GF-D8 (cell line): ENCODE measurements around the gene PKP1.

Experiments
- DNase-seq: peaks from one replicate; lab custom pipeline; 2025; lab: John Stamatoyannopoulos, UW

PKP1 gene

DNA sequence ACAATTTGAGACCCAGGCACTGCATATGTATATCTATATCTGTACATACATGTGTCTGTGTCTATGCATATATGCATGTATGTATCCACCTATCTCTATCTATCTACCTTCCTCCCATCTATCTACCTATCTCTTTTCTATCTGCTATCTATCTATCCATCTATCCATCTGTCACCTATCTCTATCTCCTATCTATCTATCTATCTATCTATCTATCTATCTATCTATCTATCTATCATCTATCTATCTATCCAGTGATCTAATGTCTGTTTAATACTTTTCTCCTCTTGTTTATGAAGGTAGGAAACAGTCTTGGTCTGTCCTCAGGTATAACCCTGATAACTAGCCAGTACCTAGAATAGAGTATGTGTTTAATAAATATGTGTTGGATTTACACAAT, 68.3 kb downstream of the PKP1 start:
- no peak for DNase-seq

DNA sequence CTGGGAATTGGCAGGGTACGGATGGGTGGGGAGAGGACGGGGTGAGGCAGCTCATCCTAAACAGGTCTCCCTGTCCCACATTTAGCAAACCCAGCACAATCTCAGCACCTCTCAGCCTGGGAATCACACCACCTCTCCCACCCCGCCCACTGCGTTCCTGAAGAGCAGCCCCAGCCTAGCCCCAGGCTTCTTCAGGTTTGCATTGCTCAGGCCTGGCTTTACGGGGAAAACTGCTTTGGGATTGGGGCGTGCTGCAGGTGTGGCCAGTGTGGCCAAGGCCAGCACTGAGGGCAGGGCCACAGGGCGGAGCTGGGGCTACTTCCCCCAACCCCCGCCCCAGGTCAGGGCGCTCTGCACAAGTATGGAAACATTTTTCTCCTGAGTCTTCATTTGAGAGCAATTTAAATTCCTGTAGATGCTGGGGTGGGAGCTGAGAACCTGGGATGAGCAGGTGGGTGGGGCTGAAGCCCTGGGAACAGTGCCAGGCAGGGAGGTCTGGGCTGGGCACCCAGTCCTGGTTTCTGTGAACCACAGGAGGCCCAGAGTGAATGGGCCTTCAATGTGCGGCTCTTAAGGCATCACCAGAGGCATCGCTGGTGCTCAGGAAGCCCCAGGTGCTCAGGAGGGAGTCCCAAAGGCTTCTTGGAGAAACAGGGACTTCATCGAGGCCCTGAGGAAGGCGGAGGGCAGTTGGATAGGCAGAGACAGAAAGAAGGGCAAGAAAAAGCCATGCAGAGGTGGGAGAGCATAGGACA, 70.1 kb downstream of the PKP1 start:
- DNase-seq, result no peak

DNA sequence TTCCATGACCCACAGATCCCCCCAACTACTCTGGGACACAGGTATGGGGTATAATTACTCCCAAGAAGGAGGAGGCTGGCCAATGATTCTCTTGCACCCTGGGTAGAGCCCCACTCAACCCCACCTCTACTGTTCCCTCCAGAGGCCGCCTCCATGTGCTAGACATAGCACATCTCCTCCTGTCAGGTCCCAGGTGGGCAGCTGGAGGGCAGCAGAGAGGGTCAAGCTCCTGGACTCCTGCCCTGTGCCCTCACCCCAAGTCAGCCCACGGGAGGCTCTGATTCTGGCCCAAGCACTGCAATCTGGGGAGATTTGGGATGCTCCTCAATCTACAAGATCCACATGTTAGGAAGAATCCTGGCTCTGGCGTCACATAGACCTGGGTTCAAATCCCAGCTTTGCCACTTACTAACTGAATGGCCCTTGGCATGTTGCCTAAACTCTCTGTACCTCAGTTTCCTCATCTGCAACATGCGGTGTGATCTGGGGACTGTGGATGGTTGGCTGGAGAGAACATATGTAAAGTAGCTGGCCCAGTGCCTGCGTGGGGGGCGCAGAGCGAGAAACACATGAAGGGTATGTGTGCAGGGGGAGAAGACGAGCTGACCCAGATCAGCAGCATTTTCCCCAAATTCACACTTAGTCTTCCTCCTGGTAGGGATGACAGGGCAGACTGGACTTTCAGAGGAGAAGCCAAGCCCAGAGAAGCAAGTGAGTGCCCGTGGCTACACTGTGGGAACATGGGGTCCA, 71.0 kb downstream of the PKP1 start:
- no peak for DNase-seq

DNA sequence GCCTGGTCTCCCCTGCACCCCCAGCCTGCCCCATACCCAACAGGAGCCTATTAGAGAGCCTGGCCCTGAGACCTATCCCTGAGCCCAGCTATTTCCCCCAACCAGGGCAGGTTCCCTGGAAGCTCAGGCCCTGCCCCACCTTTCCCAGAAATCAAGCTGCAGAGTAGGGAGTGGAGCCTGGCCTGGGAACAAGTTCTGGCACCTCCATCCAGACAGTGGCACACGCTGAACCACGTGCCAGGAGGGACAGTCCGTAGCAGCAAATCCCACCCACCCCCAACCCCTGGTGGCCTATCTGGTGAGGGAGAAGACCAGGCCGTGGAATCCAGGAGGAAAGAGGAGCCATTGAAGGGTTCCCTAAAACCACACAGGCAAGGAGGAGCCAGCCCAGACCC, 71.6 kb downstream of the PKP1 start:
- no peak for DNase-seq

DNA sequence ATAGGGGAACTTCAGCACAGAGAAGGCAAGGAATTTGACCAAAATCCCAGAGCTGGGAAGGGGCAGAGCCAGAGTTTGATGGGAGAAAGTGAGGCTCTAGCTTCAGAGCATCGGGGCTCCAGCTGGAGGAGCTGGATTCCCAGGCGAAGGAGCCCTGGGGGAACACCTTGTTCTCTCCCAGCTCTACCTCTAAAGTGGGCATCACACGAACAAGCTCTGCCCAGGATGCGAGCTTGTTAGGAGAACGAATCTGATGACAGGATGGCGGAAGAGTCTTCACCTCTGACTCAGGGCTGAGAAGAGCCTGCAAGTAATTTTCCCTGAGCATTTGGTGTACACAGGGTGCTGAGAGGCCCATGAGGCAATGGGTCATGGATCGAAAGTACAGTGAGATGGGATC, 72.2 kb downstream of the PKP1 start:
- no peak for DNase-seq

DNA sequence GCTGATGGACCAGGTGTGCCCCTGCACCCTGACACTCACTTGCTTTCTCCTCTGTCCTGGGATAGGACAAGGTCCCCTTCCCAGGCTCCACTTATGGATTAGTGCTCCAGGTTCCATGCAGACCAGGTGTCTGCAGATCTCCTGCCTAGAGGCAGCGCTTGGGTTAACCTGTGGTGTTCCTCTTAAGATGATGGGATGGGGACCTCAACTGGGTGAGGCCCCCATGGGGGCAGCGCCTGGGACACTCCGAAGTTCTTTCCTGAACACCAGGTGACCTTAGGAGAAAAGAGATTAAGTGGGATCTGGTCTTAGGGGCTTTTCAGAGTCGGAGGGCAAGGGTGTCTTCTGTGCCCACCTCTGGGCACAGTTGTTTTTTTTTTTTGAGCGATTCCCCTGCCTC, 72.9 kb downstream of the PKP1 start:
- DNase-seq, result no peak

DNA sequence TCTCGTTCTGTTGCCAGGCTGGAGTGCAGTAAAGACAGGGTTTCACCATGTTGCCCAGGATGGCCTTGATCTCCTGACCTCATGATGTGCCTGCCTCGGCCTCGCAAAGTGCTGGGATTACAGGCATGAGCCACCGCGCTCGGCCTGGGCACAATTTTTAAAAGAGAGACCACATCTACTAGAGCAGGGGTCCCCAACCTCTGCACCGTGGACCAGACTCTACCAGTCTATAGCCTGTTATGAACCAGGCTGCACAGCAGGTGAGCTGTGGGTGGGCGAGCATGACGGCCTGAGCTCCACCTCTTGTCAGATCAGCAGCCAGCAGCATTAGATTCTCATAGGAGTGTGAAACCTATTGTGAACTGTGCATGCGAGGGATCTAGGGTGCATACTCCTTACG, 73.4 kb downstream of the PKP1 start:
- DNase-seq, result no peak

DNA sequence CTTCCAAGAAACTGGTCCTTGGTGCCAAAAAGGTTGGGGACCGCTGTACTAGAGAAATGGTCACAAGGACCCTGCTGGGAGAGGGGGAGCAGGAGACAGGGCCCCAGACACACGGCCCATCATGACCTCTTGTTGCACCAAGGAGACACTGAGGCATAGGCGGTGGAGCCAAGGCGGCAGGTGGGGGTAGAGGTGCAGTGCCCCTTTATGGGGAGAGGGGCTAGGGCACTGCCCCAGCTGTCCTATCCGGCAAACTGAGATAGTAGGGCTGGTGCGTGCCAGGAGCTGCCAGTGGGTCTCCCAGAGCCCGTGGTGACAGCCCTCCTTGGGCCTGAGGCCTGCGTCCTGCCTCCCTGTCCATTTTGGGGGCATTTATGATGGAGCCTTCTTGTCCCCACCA, 73.9 kb downstream of the PKP1 start:
- DNase-seq, result no peak

DNA sequence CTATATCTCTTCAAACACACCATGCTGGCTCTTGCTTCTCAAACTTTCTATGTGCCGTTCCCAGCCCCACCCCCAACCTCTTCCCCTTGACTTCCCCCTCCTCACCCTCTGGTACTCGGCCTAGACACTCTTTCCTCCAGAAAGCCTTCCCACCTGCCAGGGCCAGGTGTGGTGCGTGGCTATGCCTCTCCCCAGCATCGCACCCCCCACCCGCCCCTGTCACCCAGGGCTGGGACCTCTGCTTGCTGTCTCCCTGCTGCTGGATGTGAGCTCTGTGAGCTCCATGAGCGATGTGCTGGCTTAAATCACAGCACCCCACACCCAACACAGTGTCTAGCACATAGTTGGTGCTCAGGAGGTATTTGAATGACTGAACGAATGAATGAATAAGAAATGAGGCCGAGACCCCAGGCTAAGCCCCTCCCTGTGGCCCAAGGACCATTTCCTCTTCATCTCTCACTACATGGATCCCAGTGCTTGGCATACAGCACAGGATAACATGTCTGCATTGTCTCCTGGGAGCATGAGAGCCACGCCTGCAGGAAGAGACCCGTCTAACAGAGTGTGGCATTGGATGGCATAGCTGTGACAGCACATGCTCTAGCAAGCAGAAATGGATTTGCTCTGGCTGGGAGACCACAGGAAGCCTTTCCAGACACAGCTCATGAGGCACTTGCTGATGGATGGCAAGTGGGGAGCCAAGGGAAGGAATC, 74.5 kb downstream of the PKP1 start:
- no peak for DNase-seq

DNA sequence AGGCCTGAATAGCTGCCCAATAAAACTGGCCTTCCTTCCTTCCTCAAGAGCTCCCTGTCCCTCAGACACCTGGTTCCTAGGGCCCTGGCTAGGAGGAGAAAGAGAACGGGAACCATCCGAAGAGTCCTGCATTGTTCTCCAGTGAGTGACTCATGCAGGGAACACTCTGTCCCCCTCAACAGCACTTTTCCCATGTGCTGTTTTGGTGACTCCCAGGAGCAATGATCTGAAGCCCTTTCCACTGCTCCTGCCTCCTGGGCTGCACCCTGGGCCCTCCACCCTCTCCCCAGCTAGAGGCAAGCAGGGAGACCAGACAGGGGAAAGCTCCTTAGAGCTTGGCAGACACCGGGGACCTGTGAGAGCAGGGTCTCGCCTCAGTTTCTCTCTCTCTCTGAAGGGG, 75.3 kb downstream of the PKP1 start:
- no peak for DNase-seq

DNA sequence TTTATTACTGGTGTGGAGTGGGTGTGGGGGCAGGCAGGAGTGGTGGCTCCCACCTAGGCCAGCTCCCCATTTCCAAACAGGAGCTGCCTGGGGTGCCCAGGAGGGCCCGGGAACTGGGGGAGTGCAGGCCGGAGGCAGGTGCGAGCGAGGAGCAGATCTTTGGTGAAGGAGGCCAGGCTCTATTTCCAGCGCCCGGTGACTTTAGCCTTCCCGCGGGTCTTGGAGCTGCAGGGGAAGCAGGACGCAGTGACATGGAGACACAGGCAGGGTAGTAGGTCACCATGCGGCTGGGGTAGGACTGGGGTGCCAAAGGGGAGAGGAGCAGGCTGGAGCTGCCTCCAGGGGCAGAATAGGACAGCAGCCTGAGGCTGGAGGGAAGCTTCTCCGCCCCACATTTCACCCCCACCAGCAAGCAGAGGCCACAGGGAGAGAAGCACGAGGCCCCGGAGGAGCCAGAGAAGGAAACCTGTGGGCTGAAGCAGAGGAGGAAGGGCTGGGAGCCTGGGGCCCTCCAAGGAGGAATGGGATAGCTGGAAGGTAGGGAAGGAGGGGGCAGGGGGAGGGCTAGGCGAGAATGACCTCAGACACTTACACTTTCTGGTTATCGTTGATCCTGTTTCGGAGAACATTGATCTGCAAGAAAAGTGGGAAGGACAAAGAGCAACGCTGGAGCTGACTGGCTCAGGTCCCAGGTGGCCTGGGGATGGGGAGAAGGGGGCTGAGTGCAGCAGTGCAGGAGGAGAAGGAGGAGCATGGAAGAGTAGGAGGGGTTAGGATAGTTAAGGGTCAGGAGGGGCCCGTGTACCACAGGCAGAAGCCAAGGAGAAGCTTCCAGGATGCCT, 75.9 kb downstream of the PKP1 start:
- DNase-seq, result no peak

DNA sequence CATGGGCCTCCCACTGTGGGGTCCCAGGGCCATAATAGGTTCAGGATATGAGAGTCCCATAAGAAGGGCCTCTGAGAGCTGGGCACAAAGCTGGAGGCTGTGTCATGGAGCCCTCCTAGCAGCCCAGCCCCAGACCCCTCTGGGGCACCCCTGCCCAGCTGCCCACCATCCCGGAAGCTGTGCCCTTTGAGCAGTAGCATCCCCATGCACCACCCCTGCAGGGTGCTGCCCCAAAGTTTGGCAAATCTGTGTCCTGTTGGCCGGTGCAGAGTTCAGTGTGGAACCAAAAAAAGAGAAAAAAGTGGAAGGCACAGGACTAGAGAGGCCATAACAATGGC, 76.5 kb downstream of the PKP1 start:
- no peak for DNase-seq

DNA sequence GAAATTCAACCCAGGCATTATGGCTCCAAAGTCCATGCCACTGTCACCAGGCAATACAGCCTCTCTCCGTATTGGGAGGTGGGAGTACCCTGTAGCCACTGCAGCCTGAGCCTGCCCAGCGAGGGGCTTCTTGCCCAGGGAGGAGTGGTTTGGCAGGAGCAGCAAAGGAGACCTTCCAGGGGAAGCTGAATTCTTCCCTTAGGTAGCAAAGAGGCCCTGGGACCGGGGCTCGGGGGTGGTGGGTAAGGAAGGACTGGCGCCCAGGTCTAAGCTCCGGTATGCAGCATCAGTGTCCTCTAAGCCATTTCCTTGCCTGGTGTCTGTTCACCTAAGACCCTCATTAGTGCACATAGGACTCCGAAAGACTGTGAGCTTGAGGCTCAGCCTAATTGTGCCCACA, 77.2 kb downstream of the PKP1 start:
- DNase-seq, result no peak

DNA sequence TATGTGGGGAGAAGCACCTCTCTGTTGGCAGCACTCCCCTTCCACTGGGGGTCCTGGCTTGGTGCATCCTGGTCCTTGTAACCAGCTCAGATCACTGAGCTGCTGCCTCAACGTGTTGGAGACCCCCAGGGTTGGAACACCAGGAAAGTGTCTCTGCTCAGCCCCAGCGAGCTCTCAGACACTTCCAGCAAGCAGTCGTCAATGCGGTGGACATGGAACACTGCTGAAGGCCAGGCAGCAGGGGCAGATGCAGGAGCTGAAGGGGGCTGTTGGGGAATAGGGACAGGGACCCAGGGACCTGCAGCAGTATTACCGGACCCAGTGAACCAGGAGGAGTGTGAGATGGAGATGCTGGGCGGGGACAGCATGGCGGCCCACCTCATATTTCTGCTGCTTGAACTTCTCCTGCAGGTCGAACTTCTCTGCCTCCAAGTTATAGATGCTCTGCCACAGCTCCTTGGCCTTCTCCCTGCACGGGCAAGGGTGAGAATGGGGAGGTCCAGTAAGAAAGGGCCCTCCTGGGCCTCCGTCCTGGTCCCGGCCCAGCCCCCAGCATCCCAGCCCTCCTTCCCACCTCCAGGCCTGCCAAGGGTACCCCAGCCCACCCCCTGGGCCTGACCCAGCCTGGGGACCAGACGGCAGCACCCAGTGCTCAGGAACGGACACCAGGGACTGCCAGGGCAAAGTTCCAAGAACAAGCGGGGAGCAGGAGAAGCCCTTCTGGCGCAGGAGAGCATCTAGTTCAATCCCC, 77.8 kb downstream of the PKP1 start:
- DNase-seq, result no peak

DNA sequence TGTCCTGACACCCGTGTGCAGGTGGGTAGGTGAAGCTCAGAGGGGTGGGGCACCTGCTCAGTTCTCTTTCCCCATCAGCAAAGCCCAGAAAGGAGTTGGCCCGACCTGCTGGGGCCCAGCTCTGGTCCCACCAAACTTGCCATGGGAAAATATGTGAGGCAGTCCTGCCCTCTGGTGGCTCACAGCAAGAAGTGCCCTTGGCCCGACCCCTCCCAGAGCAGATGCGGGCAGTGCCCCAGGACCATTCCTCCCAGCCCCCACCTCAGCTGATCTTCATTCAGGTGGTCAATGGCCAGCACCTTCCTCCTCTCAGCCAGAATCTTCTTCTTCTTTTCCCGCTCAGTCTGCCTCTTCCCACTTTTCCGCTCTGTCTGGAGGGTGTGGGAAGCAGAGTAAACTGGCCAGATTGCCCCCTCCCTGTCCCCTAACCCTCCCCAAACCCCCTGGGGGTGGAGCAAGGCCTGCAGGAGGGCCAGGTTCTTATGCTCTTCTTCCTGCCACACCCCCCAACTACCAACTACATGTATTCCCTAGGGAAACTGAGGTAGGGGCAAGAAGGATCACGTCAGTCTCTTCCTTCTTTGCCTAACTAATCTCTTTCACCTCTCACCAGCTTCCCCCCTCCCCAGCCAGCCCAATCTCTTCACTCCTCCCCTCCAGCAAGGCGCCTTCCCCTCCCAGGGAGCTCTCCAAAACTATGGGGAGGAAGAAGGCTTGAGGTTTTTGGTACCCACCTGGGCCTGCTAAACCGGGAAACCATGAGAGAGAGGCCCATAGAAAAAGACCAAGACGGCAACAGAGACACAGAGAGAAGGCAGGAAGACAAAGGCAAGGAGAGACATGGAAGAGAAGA, 78.6 kb downstream of the PKP1 start:
- DNase-seq, result no peak

DNA sequence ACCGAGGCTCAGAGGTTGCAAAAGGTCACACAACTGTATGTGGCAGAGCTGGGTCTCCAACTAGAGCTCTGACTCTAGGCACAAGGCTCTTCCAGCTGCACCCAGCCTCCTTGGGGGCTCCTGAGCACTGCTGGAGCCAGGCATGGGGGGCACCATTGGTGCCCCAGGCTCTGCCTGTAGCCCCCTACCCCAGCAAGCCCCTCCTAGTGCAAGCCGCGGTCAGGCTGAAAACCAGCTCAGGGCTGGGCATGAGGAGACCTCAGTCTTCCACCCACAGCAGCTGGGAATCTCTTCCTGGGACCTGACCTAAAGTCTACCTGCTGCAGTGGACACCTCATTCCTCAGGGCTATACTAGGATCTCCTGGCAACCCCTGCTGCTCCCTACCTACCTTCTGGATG, 79.6 kb downstream of the PKP1 start:
- no peak for DNase-seq

DNA sequence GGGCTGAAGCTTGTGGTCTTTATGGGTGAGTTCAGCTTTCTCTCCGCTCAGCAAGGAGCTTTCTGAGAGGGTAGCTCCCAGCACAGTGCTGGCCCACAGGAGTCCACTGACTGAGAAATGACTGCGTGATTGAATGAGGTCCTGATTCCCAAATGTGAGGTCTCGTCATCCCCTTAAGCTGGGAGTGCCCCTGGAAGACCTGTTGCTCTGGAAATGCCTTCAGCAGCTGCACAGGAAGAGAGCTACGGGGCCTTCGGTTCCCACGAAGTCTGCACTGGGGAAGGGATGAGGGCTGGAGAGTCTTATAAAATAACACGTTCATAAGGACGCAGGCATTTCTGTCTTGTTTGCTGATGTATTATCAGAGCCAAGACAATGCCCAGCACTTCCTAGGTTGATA, 80.2 kb downstream of the PKP1 start:
- no peak for DNase-seq

DNA sequence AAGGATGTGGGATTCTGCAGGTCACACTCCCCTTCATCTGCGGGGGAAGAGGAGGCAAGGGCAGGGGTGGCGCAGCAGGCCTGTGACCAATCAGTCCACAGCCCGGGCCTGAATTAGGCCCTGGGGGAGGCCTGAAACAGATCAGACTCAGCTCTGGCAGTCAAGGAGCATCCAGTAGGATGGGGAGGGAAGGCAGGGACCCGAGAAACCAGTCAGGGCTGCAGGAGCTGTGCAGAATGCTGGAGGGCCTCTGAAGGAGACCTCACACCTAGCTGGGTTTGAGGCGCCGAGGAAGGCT, 81.5 kb downstream of the PKP1 start:
- no peak for DNase-seq

DNA sequence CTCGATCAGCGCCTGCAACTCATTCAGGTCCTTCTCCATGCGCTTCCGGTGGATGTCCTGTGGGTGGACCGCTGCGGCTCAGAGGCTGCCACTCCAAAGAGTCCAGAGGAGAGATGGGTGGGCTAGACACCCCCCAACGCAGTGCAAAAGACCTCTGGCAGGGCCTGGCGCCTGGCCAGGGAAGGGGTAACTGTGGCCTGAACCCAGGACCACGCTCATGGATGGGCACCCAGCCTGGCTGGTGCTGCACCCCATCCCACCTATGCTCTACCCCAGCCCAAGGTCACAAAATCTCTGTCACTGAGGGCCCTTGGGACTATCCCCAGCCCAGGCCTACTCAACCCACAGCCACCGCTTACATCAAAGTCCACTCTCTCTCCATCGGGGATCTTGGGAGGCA, 81.9 kb downstream of the PKP1 start:
- no peak for DNase-seq

DNA sequence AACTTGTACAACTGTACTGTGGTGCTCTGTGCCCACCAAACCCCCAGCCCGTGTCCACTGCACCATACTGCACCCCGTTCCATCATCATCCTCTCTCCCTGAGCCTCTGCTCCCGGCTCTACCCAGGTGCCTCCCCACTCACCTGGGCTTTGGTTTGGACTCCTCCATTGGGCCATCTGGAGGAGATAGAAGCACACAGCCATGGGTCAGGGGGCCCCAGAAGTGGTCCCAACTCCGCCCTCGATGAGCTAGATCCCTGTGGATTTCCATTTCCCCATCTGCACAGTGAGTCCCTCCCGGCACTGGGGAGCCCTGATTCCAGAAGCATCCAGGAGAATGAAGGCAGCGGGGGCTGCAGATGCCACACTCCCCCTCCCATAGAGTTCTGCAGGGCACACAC, 83.4 kb downstream of the PKP1 start:
- no peak for DNase-seq

DNA sequence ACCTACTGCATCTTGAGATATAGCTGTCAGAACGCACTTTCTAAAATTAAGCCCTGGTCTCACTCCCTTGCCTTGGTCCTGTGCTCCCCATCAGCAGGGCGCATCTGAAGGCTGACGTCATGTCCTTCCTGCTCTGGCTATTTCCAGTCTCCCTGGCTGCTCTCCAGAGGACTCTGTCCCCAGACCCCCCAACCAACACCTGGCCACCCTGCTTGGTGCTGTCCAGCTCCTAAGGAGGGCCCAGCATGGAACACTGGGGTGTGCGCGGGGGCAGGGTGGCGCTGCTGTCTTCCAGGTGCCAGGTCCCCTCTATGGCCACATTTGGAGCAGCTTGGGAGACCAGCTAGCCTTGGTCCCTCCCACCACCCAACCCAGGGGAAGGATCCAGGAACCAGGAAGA, 85.9 kb downstream of the PKP1 start:
- no peak for DNase-seq
